A673 (cell line): ENCODE results near the gene ADNP. TPM values are rescaled to one million over a fixed set of nuclear protein-coding genes. Genes with fewer than 3 reads are reported as not detected.

Source experiments
- BruUV-seq: library from RNA; stranded (reverse); fragments of 400-500 nt; replicated peaks from 2 replicates; lab custom pipeline; 2021; lab: Mats Ljungman, UMichigan
- CTCF ChIA-PET: fragments of 300-600 bp; sonication (Branson Sonifier 250); formaldehyde crosslinking; loops from one replicate; lab custom pipeline; 2022; ENCODE audit warnings: antibody characterized with exemption; lab: Charles Lee
- POLR2A ChIA-PET: fragments of 300-600 bp; sonication (Branson Sonifier 250); formaldehyde crosslinking; loops from one replicate; lab custom pipeline; 2022; ENCODE audit warnings: antibody characterized with exemption; ENCODE audit not compliant: low non-redundant PET; lab: Charles Lee
- DNase-seq: peaks from one replicate; pipeline ENCODE4 v3.0.0-alpha.2; 2015; ENCODE audit warnings: low spot score
- H3K27ac ChIP-seq: fragments of 200-600 bp; sonication (generic); 2 replicates; pipeline ENCODE4 v1.5.1; 2016; ENCODE audit warnings: mixed run types, low read depth, mild to moderate bottlenecking, mixed read lengths, antibody characterized with exemption, low read length; ENCODE audit not compliant: poor library complexity, severe bottlenecking
- H3K27me3 ChIP-seq: fragments of 200-600 bp; sonication (generic); replicated peaks from 2 replicates; pipeline ENCODE4 v1.6.1; 2017; ENCODE audit warnings: mixed run types, low read depth, mild to moderate bottlenecking, mixed read lengths, antibody characterized with exemption, low read length; ENCODE audit not compliant: insufficient read depth, poor library complexity
- H3K36me3 ChIP-seq: fragments of 200-600 bp; sonication (generic); 2 replicates; pipeline ENCODE4 v1.6.1; 2016; ENCODE audit warnings: mixed run types, mild to moderate bottlenecking, mixed read lengths, antibody characterized with exemption, low read length; ENCODE audit not compliant: insufficient read depth, poor library complexity, severe bottlenecking
- H3K4me1 ChIP-seq: fragments of 200-600 bp; sonication (generic); 2 replicates; pipeline ENCODE4 v1.6.1; 2017; ENCODE audit warnings: mixed run types, mild to moderate bottlenecking, mixed read lengths, antibody characterized with exemption, low read length; ENCODE audit not compliant: insufficient read depth, poor library complexity, severe bottlenecking
- H3K4me3 ChIP-seq: fragments of 200-600 bp; sonication (generic); 2 replicates; pipeline ENCODE4 v1.5.1; 2016; ENCODE audit warnings: low read depth, mixed run types, mild to moderate bottlenecking, mixed read lengths, low read length; ENCODE audit not compliant: poor library complexity, severe bottlenecking
- H3K9me3 ChIP-seq: fragments of 200-600 bp; sonication (generic); 2 replicates; pipeline ENCODE4 v1.6.1; 2016; ENCODE audit warnings: mixed run types, low read depth, mild to moderate bottlenecking, mixed read lengths, antibody characterized with exemption, low read length; ENCODE audit not compliant: poor library complexity, severe bottlenecking
- CTCF ChIP-seq: fragments of 300-800, 200-600 bp; sonication (generic); conservative IDR thresholded peaks from 2 replicates; pipeline ENCODE4 v1.5.1; 2017; ENCODE audit warnings: low read depth, mild to moderate bottlenecking, antibody characterized with exemption, low read length, moderate library complexity, mixed read lengths
- EZH2 ChIP-seq: fragments of 200-600 bp; sonication (generic); IDR thresholded peaks from 2 replicates; pipeline ENCODE4 v1.6.1; 2017; ENCODE audit warnings: borderline replicate concordance, low read depth, mild to moderate bottlenecking, mixed read lengths, antibody characterized with exemption, low read length; ENCODE audit not compliant: poor library complexity, severe bottlenecking
- intact Hi-C: fragments of 100-400 bp; cut with micrococcal nuclease; formaldehyde crosslinking; loops from one replicate; pipeline ENCODE4 v1.10.0; 2022; ENCODE audit not compliant: unreplicated experiment
- total RNA-seq: library from RNA; stranded (reverse); gene quantifications from 2 replicates; pipeline ENCODE4 v1.2.3, GENCODE V29; 2021

The ADNP gene
- total RNA-seq, 1 experiment from 2014 or later, result 108 TPM

- H3K36me3 ChIP-seq, result no peaks in the 10 kb centered on the region
- no peak overlapping the region for H3K4me3 ChIP-seq
- intact Hi-C loops, result no loop called here
- BruUV-seq, result no TSS peak
- ChIA-PET POLR2A (no interaction called here), CTCF (interaction anchor here (0.6 kb wide), 1 partner anchor 16 kb away, joined by 3 read pairs; no protein-coding TSS in a partner anchor)
- H3K4me1 ChIP-seq, result no peaks in the 10 kb centered on the region
- TF ChIP-seq EZH2 (no peak), CTCF (no peak)
- DNase-seq, result no peak
- H3K27ac ChIP-seq, result no peak overlapping the region
- no peaks in the 10 kb centered on the region for H3K9me3 ChIP-seq
- H3K27me3 ChIP-seq, result no peaks in the 10 kb centered on the region
Observed at GRCh38 chr20:50868509-50869495, 62.4 kb downstream of the ADNP start.

GRCh38 chr20:50867805-50868204, 63.4 kb downstream of the ADNP start:
- no peaks in the 10 kb centered on the region for H3K4me1 ChIP-seq
- no peak for DNase-seq
- H3K9me3 ChIP-seq, result no peaks in the 10 kb centered on the region
- H3K36me3 ChIP-seq, result no peaks in the 10 kb centered on the region
- no peak overlapping the region for H3K27ac ChIP-seq
- TF ChIP-seq CTCF, result no peak
- no peak for TF ChIP-seq EZH2
- intact Hi-C loops, result no loop called here
- ChIA-PET POLR2A (no interaction called here), CTCF (interaction anchor here (0.6 kb wide), 1 partner anchor 15 kb away, joined by 3 read pairs; no protein-coding TSS in a partner anchor)
- H3K4me3 ChIP-seq, result no peak overlapping the region
- no TSS peak for BruUV-seq
- no peaks in the 10 kb centered on the region for H3K27me3 ChIP-seq

- TF ChIP-seq CTCF (no peak), EZH2 (no peak)
- H3K9me3 ChIP-seq, result no peaks in the 10 kb centered on the region
- CTCF ChIA-PET, result no interaction called here
- no TSS peak for BruUV-seq
- no peak overlapping the region for H3K27ac ChIP-seq
- intact Hi-C loops, result no loop called here
- H3K27me3 ChIP-seq, result no peaks in the 10 kb centered on the region
- H3K4me1 ChIP-seq, result no peaks in the 10 kb centered on the region
- POLR2A ChIA-PET, result no interaction called here
- H3K4me3 ChIP-seq, result no peak overlapping the region
- no peak for DNase-seq
- H3K36me3 ChIP-seq, result no peaks in the 10 kb centered on the region
Observed at GRCh38 chr20:50866831-50867230, 64.4 kb downstream of the ADNP start.
